GM19372 (cell line): ENCODE measurements around the gene TSKU.
"Not testable (repeated sequence)": the region's sequence is repeated elsewhere in the genome, so short reads cannot be mapped to it uniquely, and the experiment has no call there.

Source experiments
- ATAC-seq: cut with Tn5 transposase; IDR thresholded peaks from one replicate; pipeline ENCODE4 v1.9.1; 2021; ENCODE audit warnings: mild to moderate bottlenecking, low read depth, moderate library complexity; ENCODE audit not compliant: unreplicated experiment

TSKU gene

DNA sequence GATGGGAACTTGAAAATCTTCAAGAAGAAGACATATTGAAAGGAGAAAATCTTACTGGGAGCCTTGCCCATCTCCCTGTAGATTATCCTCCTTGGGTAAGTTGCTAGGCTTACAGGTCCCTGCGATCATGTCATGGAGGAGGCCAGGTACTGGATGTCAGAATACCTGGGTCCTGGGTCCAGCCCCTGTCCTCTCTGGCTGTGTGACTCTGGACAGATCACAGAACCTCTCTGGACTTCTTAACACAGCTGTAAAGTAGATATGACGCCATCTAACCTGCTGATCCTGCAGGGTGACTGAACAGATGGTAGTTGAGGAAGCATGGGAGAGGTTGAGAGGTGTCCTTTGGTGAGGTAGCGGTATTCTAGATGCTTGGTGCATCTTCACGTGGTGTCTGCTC is 4.1 kb downstream of the TSKU start:
- no peak for ATAC-seq

GRCh38 chr11:76787911-76788596 is 4.9 kb downstream of the TSKU start:
- ATAC-seq: no peak

DNA sequence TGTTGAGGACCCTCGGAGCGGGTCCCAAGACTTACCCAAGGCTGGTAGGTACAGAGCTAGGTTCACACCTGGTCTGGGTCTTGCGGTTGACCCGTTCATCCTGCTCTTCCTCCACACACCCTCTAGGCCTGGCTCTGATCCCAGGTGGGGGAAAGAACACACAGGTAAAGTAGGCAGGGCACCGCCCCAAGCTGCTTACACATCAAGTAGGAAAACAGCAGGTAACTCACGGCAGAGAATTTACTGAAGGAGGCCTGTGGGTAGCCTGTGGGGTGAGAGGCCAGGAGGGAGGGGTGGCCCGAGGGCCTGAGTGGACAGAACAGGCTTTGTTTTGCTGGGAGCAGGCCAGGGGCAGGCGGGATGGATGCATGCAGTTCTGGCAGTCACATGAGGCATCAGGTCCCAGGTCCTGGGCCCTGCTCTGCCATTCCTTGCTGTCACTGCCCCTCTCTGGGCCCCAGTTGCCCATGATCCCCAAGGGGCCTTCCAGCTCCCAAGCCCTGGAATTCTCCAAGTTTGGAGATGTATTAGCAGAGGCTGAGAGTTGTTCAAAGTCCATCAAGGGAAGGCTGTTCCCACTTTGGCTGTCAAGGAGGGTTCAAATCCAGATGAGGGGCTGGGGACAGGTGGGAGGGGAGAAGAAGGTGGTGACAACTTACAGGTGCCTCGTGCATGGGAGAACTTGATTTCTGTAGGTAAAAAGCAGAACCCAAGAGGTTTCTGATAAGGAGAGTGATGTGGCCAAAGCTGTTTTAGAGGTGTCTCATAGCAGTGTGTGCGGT is 5.7 kb downstream of the TSKU start:
- ATAC-seq: no peak

GRCh38 chr11:76789443-76789719 is 6.2 kb downstream of the TSKU start:
- no peak for ATAC-seq

- no peak for ATAC-seq
Observed at GRCh38 chr11:76790251-76790650, 7.1 kb downstream of the TSKU start.

DNA sequence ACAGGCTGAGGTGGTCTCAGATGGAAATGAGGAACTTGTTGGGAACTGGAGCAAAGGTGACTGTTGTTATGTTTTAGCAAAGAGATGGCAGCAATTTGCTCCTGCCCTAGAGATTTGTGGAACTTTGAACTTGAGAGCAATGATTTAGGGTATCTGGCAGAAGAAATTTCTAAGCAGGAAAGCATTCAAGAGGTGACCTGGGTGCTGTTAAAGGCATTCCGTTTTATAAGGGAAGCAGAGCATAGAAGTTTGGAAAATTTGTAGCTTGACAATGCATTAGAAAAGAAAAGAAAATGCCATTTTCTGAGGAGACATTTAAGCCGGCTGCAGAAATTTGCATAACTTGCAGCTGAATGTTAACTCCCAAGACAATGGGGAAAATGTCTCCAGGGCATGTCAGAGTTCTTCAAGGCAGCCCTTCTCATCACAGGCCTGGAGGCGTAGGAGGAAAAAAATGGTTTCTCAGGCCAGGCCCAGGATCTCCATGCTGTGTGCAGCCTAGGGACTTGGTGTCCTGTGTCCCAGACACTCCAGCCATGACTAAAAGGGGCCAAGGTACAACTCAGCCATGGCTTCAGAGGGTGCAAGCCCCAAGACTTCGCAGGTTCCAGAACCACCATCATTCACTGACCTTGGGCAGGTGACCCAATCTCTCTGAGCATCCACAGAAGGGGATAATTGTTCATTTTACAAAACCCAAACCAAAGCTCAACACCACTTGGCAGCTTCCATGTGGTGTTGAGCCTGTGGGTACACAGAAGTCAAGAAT is 8.0 kb downstream of the TSKU start:
- not testable (repeated sequence) for ATAC-seq

GRCh38 chr11:76791861-76792260 is 8.7 kb downstream of the TSKU start:
- ATAC-seq: no peak

DNA sequence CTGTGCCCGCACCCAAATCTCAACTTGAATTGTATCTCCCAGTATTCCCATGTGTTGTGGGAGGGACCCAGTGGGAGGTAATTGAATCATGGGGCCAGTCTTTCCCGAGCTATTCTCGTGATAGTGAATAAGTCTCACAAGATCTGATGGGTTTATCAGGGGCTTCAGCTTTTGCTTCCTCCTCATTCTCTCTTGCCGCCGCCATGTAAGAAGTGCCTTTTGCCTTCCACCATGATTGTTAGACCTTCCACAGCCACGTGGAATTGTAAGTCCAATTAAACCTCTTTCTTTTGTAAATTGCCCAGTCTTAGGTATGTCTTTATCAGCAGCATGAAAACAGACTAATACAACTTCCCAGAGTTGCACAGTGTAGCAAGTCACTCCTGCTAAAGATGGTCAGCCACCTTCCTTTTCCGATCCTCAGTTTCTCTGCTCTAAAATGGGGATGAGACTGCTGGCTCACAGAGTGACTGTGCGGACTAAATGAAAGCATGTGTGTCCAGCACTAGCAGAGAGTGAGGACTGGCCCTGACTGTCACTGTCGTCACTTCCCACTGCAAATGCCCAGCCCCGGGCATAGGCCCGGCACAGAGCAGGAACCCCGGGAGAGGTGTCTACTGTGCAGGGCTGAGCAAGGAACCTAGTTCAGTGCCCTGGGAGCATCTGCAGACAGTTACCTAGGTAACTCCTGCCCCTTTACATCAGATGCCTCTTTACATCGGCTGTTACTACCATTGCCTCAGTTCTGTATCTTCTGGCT is 9.5 kb downstream of the TSKU start:
- no peak for ATAC-seq

- no peak for ATAC-seq
Observed at GRCh38 chr11:76793391-76794291, 10.5 kb downstream of the TSKU start.

DNA sequence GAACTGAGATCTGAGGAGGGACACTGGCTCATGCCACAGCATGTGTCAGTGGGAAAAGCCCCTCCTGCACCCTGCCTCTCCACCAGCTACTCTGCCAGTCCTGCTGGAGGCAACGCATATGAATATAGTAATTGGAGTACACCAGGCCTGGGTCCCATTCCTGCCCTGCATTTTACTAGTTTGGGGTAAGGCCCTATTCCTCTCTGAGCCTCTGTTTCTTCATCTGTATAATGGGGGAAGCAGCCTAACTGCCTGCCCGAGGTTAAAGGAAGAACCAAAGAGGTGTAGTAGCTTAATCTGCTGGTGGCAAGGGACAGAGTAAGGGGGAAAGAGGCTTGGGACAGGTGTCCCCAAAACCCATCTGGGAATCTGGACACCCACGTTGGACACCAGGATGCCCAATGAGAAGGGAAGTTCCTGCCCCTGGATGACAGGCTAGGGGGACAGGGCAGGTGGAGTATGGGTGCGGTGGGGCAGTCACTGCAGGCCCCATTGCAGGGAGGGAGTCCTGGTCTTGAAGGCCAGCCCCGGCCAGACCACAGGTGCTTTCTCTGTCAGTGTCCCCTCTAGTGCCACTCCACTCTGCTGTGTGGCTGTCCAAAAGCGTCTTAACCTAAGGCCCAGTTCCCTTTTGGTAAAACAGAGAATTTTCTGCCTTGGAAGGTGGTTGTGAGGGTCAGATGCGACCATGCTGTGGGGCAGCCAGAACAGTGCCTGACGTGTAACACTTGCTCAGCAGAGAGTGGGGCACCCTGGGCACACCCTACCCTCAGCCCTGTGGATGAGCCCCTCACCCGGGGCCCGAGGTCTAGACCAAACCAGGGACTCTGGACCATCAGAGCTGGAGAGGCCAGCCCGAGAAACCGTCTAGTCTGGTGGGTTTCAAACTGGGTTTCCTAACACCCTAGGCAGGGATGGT is 11.5 kb downstream of the TSKU start:
- no peak for ATAC-seq

DNA sequence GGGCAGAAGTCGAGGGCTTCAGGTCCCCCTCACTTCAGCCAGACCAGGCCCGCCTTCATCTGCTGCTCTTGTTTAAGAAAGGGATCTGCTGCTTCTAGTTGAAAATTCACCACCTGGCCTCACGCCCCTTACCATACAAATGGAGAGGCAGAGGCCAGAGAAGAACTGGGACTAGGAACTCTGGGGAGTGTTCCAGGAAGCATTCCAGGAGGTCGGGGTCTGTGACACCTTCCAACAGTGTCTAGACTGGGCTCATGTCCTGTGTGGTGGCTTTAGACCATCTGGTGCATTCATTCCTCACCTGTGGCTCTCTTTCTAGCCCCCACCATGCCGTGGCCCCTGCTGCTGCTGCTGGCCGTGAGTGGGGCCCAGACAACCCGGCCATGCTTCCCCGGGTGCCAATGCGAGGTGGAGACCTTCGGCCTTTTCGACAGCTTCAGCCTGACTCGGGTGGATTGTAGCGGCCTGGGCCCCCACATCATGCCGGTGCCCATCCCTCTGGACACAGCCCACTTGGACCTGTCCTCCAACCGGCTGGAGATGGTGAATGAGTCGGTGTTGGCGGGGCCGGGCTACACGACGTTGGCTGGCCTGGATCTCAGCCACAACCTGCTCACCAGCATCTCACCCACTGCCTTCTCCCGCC is 12.3 kb downstream of the TSKU start:
- ATAC-seq: no peak

DNA sequence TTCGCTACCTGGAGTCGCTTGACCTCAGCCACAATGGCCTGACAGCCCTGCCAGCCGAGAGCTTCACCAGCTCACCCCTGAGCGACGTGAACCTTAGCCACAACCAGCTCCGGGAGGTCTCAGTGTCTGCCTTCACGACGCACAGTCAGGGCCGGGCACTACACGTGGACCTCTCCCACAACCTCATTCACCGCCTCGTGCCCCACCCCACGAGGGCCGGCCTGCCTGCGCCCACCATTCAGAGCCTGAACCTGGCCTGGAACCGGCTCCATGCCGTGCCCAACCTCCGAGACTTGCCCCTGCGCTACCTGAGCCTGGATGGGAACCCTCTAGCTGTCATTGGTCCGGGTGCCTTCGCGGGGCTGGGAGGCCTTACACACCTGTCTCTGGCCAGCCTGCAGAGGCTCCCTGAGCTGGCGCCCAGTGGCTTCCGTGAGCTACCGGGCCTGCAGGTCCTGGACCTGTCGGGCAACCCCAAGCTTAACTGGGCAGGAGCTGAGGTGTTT is 12.8 kb downstream of the TSKU start:
- ATAC-seq: no peak

GRCh38 chr11:76796511-76797198 is 13.5 kb downstream of the TSKU start:
- ATAC-seq: no peak

DNA sequence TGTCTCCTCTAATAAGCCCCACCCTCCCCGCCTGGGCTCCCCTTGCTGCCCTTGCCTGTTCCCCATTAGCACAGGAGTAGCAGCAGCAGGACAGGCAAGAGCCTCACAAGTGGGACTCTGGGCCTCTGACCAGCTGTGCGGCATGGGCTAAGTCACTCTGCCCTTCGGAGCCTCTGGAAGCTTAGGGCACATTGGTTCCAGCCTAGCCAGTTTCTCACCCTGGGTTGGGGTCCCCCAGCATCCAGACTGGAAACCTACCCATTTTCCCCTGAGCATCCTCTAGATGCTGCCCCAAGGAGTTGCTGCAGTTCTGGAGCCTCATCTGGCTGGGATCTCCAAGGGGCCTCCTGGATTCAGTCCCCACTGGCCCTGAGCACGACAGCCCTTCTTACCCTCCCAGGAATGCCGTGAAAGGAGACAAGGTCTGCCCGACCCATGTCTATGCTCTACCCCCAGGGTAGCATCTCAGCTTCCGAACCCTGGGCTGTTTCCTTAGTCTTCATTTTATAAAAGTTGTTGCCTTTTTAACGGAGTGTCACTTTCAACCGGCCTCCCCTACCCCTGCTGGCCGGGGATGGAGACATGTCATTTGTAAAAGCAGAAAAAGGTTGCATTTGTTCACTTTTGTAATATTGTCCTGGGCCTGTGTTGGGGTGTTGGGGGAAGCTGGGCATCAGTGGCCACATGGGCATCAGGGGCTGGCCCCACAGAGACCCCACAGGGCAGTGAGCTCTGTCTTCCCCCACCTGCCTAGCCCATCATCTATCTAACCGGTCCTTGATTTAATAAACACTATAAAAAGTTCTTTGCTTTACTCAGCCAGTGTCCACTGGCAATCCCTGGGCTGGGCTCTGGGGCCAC is 14.4 kb downstream of the TSKU start:
- ATAC-seq: no peak

- no peak for ATAC-seq
Observed at GRCh38 chr11:76798202-76798581, 15.0 kb downstream of the TSKU start.

DNA sequence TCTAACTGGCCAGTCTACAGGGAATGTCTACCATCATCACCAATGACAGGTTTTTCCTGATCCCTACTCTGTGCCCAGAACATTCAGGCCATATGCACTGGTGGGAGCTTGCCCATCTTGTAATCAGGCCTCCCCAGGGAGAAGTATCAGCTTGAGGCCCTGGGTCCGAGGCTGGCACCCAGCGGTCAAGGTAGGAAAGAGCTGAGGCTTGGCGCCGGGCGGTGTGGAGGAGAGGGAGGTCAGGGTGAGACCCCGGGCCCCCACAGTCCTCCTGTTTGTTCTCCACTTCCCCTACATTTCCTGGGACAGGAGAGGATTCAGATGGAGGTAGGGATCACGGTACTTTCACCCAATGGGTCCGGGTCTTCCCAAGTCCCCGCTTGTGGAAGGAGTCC is 15.5 kb downstream of the TSKU start:
- no peak for ATAC-seq
